Right atrium auricular region (tissue), 2 donors: ENCODE measurements around the gene BMF. TPM values are rescaled to one million over a fixed set of nuclear protein-coding genes. Genes with fewer than 3 reads are reported as not detected.

ENCODE experiments used
- DNase-seq: peaks from one replicate; pipeline ENCODE4 v3.0.0-alpha.2; 2019; ENCODE audit warnings: low spot score
- H3K27ac ChIP-seq, 2 donors: fragments of 200-600 bp; sonication (generic); 1 replicate in 1 of 2; 2 replicates in 1 of 2; pipeline ENCODE4 v1.5.1; 2016 to 2019
- H3K27me3 ChIP-seq, 2 donors: fragments of 200-600 bp; sonication (generic); one replicate each; pipeline versions ENCODE4 v1.5.1 to v1.6.0; 2017 to 2019
- H3K36me3 ChIP-seq: fragments of 200-600 bp; sonication (generic); one replicate; pipeline ENCODE4 v1.5.1; 2016
- H3K4me1 ChIP-seq, 2 donors: fragments of 200-600 bp; sonication (generic); one replicate each; pipeline versions ENCODE4 v1.5.1 to v1.6.0; 2017 to 2019
- H3K4me3 ChIP-seq, 2 donors: fragments of 200-600 bp; sonication (generic); 1 replicate in 1 of 2; 2 replicates in 1 of 2; pipeline ENCODE4 v1.5.1; 2017 to 2019; ENCODE audit warnings: mild to moderate bottlenecking in 1 of 2, moderate library complexity in 1 of 2
- H3K9me3 ChIP-seq, 2 donors: fragments of 200-600 bp; sonication (generic); one replicate each; pipeline ENCODE4 v1.5.1; 2019
- total RNA-seq, 2 donors: library from RNA; depleted of rRNA; stranded (reverse); fragments of >200 nt; gene quantifications; one replicate each; pipeline ENCODE4 v1.1.0, GENCODE V29; 2016
- TF ChIP-seq, protein P1 (sequence below), 2 donors: fragments of 200-600 bp; sonication (generic); IDR thresholded peaks; one replicate each; pipeline ENCODE4 v1.5.1; 2019; ENCODE audit warnings: antibody characterized with exemption in 2 of 2

The BMF gene
- total RNA-seq, 2 donors from 2014 or later = 1.3 to 3.0 TPM

DNA sequence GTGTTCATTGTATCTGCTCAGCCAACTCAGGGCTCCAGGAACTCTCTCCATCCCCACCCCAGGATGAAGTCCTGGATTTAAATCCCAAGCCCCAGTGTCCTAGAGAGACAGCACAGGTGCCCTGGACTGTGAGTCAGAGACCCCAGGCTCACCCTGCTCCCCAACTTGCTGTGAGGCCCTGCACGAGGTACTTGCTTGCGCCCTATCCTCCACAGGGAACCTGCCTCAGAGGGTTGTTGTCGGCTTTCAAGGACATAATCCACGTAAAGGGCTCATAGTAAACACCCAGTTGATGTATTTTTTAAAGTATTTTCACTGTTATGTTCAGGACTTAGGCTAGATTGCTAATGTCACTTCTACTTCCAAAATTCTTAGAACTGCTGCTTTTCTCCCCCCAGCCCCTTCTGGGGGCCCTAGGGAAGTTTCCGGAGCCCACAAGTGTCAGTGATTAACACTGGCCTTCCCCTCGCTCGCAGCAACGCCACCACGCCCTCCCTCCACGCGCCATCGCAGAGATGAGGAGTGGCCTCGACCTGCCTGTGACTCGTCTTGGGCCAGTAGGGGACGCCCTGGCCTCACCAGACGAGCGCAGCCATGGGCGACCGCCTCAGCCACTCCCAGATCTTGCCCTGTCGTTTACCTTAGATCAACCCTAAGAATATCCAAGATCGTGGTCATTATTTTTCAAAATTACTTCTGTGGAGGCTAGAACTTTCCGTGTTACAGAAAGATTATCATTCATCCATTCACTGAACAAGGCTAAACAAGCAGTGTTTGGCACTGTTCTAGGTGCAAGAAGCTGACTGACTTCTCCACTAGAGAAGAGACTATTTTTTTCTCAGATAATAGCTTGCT lies 63.7 kb downstream of the BMF start:
- Histone ChIP-seq H3K9me3 (no peaks in the 10 kb centered on the region), H3K36me3 (no peaks in the 10 kb centered on the region), H3K4me3 (peak overlapping the region in 1 of 2 donors; percentile 18), H3K4me1 (peaks cover 0 to 62% of the 10 kb centered on the region in 2 donors), H3K27ac (peak overlapping the region; percentile 38 to 51), H3K27me3 (no peaks in the 10 kb centered on the region)
- TF ChIP-seq, protein P1, sequence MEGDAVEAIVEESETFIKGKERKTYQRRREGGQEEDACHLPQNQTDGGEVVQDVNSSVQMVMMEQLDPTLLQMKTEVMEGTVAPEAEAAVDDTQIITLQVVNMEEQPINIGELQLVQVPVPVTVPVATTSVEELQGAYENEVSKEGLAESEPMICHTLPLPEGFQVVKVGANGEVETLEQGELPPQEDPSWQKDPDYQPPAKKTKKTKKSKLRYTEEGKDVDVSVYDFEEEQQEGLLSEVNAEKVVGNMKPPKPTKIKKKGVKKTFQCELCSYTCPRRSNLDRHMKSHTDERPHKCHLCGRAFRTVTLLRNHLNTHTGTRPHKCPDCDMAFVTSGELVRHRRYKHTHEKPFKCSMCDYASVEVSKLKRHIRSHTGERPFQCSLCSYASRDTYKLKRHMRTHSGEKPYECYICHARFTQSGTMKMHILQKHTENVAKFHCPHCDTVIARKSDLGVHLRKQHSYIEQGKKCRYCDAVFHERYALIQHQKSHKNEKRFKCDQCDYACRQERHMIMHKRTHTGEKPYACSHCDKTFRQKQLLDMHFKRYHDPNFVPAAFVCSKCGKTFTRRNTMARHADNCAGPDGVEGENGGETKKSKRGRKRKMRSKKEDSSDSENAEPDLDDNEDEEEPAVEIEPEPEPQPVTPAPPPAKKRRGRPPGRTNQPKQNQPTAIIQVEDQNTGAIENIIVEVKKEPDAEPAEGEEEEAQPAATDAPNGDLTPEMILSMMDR (IDR thresholded peaks at IDR 0.05) = peak; percentile 93 to 97
- peak; percentile 89 for DNase-seq

DNA sequence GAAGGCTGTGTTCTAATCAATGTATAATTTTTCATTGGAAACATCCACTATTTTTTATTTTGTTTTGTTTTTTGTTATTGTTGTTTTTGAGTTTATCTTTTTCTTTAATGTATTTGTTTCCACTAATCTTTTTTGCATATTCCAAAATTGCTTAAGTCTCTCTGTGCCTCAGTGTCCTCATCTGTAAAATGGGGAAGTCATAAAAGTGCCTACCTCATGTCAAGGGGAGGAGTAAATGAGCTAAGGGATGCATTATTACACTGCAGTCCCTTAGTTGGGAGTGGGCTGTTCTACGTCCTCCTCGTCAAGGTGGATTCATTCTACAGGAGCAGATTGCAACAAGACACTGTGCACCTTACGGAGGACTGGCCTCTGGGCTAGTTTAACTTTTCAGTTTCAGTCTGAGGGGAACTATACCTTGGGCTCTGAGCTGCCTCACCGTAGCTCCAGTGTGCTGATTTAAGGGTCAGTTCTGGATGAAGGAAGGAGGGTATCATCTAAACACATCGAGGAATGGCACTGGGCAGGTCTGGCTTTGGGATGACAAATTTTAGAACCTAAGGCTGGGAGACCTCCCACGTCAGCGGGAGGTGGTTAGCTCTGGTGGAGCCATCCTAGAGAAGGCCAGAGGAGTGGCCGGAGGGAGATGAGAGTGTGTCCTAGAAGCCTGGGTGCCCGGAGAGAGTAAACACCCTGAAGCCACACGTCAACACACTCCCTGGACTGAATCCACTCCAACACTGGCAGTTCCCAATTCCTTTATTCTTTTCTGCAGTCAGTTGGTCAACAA lies 64.6 kb downstream of the BMF start:
- Histone ChIP-seq H3K9me3 (no peaks in the 10 kb centered on the region), H3K27ac (peak overlapping the region; percentile 38 to 51), H3K27me3 (no peaks in the 10 kb centered on the region), H3K36me3 (no peaks in the 10 kb centered on the region), H3K4me1 (peaks cover 0 to 65% of the 10 kb centered on the region in 2 donors), H3K4me3 (no peak overlapping the region)
- TF ChIP-seq, protein P1 (IDR thresholded peaks at IDR 0.05) = no peak
- DNase-seq = peak; percentile 36

DNA sequence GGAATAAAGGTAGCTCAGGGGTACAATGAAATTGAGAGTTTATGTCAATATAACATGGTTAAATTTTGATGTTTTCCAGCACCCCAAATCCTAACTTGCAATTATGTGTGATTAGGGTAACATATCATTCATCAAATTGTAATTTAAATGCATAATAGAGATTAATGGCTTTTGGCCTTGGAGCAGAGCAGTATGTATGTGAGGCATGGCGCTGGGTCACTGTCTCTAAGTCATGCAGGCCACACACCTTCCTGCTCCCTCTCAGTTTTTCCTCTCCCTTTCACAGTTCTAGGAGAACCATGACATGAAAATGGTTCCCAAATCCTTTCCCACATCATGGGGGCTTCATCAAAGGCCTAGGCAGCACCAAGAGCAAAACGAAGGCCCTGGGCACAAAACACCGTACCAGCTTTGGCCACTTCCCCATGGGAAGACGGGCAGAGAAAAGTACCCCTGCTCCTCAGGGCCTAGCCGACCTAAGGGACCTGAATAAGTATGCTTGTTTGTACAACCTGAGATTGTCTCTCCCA lies 65.8 kb downstream of the BMF start:
- peak; percentile 36 for DNase-seq
- H3K27me3 ChIP-seq = no peaks in the 10 kb centered on the region
- peaks cover under 1% of the 10 kb centered on the region for H3K36me3 ChIP-seq
- TF ChIP-seq, protein P1 (IDR thresholded peaks at IDR 0.05) = no peak
- H3K4me3 ChIP-seq = no peak overlapping the region
- H3K27ac ChIP-seq = no peak overlapping the region
- H3K9me3 ChIP-seq = no peaks in the 10 kb centered on the region
- H3K4me1 ChIP-seq = peaks cover 0 to 56% of the 10 kb centered on the region in 2 donors

DNA sequence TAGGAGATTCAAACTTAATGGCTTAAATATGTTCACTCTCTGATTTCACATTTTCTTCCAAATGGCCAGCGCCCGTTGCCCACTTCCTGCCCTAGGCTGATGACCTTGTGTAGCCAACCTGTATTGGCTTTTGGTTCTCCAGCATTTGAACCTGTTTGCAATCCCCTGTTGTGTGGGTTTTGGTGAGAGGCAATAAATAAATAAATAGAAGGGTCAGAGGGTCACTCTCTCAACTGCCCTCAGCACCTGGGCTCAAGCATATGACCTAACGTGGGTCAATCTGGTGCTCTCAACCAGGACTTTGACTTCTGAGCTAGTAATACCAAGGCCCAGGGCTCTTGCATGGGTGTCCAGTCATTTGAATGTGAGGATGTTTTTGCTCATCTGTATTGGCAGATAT lies 67.9 kb downstream of the BMF start:
- Histone ChIP-seq H3K36me3 (peaks cover 22% of the 10 kb centered on the region), H3K4me3 (no peak overlapping the region), H3K27ac (peak overlapping the region in 1 of 2 donors; percentile 95), H3K27me3 (no peaks in the 10 kb centered on the region), H3K9me3 (no peaks in the 10 kb centered on the region), H3K4me1 (peaks cover 0 to 38% of the 10 kb centered on the region in 2 donors)
- TF ChIP-seq, protein P1 (IDR thresholded peaks at IDR 0.05) = no peak
- no peak for DNase-seq

DNA sequence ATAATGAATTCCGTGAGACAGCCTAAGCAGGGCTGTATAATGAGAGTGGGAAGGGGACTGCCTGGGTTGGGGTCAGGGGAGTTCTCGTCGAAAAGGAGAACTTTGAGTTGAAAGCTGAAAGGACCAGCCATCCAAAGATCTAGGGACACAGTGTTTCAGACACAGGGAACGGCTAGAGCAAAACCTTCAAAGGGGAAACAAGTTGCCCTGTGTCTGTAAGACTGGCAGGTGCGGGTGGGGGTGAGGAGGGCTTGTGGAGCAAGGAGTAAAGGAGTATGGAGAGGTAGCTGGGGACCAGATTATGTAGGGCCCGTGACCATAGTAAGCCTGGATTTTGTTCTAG lies 68.4 kb downstream of the BMF start:
- Histone ChIP-seq H3K4me3 (no peak overlapping the region), H3K4me1 (peaks cover 0 to 33% of the 10 kb centered on the region in 2 donors), H3K36me3 (peaks cover 27% of the 10 kb centered on the region), H3K27ac (peak overlapping the region; percentile 95), H3K9me3 (no peaks in the 10 kb centered on the region), H3K27me3 (no peaks in the 10 kb centered on the region)
- TF ChIP-seq, protein P1 (IDR thresholded peaks at IDR 0.05) = no peak
- DNase-seq = no peak
